Fibroblast of the aortic adventitia (primary cell): ENCODE data around the gene ARV1. TPM values are rescaled to one million over a fixed set of nuclear protein-coding genes. Genes with fewer than 3 reads are reported as not detected.
A peak's percentile ranks its signal among the peaks of the same experiment; 100 is the strongest.

Experiments used
- DNase-seq: peaks from one replicate; pipeline ENCODE4 v3.0.0-alpha.2; 2010; ENCODE audit warnings: low read depth
- H3K4me3 ChIP-seq: 2 replicates; pipeline ENCODE4 v1.5.1; 2011; ENCODE audit warnings: low read depth, mild to moderate bottlenecking, control low read depth, low read length, moderate library complexity
- CTCF ChIP-seq: IDR thresholded peaks from 2 replicates; pipeline ENCODE4 v1.5.1; 2011; ENCODE audit warnings: mild to moderate bottlenecking, low read length, control low read depth, inconsistent platforms; ENCODE audit not compliant: insufficient read depth
- total RNA-seq: library from RNA; depleted of rRNA; stranded (reverse); fragments of >200 nt; gene quantifications from 2 replicates; pipeline ENCODE4 v1.2.3, GENCODE V29; 2012; ENCODE audit warnings: low replicate concordance

The ARV1 gene
- total RNA-seq, 1 donor, result 19.1 TPM

GRCh38 chr1:230939806-230940489 is 38.9 kb upstream of the ARV1 start:
- TF ChIP-seq CTCF, result no peak
- no peak overlapping the region for H3K4me3 ChIP-seq
- DNase-seq, result no peak

GRCh38 chr1:230940848-230941247 is 38.0 kb upstream of the ARV1 start:
- peak; percentile 34 for DNase-seq
- TF ChIP-seq CTCF, result no peak
- H3K4me3 ChIP-seq, result no peak overlapping the region

- DNase-seq, result no peak
- H3K4me3 ChIP-seq, result no peak overlapping the region
- TF ChIP-seq CTCF, result no peak
These were observed 35.8 kb upstream of the ARV1 start for GRCh38 chr1:230943048-230943593.

GRCh38 chr1:230948301-230948700 is 30.6 kb upstream of the ARV1 start:
- no peak for TF ChIP-seq CTCF
- H3K4me3 ChIP-seq, result no peak overlapping the region
- no peak for DNase-seq

GRCh38 chr1:230948903-230949302 is 30.0 kb upstream of the ARV1 start:
- no peak overlapping the region for H3K4me3 ChIP-seq
- no peak for TF ChIP-seq CTCF
- DNase-seq, result no peak

- no peak for DNase-seq
- TF ChIP-seq CTCF, result no peak
- H3K4me3 ChIP-seq, result no peak overlapping the region
These were observed 28.5 kb upstream of the ARV1 start for GRCh38 chr1:230950404-230950803.

- no peak for TF ChIP-seq CTCF
- no peak overlapping the region for H3K4me3 ChIP-seq
- no peak for DNase-seq
These were observed 21.3 kb upstream of the ARV1 start for GRCh38 chr1:230957580-230957989.
